Chondrocyte (in vitro differentiated cells): ENCODE data around the gene APOB. TPM values are rescaled to one million over a fixed set of nuclear protein-coding genes. Genes with fewer than 3 reads are reported as not detected.

ENCODE experiments used
- DNase-seq: peaks from one replicate; pipeline ENCODE4 v3.0.0; 2021; ENCODE audit warnings: mixed read lengths, low spot score
- H3K27ac Mint-ChIP-seq: one replicate; pipeline ENCODE4 v1.8.0; 2021; ENCODE audit warnings: mild to moderate bottlenecking, moderate library complexity, mixed read lengths; ENCODE audit not compliant: unreplicated experiment
- H3K27me3 Mint-ChIP-seq: 2 replicates; pipeline ENCODE4 v1.8.0; 2021; ENCODE audit warnings: low read depth, mixed read lengths
- H3K36me3 Mint-ChIP-seq: 2 replicates; pipeline ENCODE4 v1.8.0; 2021; ENCODE audit warnings: low read depth, mixed read lengths
- H3K4me1 Mint-ChIP-seq: 2 replicates; pipeline ENCODE4 v1.8.0; 2021; ENCODE audit warnings: low read depth, mild to moderate bottlenecking, mixed read lengths
- H3K4me3 Mint-ChIP-seq: one replicate; pipeline ENCODE4 v1.8.0; 2021; ENCODE audit warnings: mild to moderate bottlenecking, moderate library complexity, mixed read lengths; ENCODE audit not compliant: unreplicated experiment
- H3K9me3 Mint-ChIP-seq: 2 replicates; pipeline ENCODE4 v1.8.0; 2021; ENCODE audit warnings: low read depth, mixed read lengths
- total RNA-seq: library from RNA; stranded (reverse); gene quantifications from 3 replicates; pipeline ENCODE4 v1.2.1, GENCODE V29; 2021
- TF ChIP-seq, protein P1 (sequence below): fragments of 200-600 bp; sonication (generic); IDR thresholded peaks from 2 replicates; pipeline ENCODE4 v1.5.0; 2021; ENCODE audit warnings: antibody characterized with exemption, mild to moderate bottlenecking, moderate library complexity

Gene APOB
- total RNA-seq, 1 donor from 2014 or later, result 0.32 TPM

DNA sequence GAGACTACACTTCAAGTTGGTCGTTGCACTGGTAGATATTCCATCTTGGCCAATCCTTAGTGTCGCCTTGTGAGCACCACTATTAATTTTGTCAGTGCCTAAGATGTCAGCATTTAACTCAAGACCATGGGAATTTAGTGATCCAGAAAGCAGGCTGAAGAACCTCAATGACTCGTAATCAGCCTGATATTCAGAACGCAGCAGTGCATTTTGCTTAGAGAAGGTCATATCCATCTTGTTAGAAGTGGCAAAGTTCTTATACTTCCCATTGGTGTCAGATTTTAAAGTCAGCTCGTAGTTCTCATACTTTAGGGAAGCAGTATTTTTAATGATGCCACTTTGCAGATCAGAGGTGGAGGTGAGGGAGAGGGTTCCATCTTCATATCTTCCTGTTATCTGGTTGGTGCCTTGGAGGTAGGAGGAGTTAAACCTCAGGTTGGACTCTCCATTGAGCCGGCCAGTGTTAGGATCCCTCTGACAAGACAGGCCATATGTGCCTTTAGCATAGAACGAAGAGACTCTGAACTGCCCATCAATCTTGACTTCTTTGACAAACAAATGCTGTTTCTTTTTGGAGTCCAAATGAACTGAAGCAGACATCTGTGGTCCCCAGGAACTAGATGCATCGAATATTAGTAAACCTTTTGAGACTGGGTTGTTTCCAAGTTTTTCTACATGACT lies 31.9 kb downstream of the APOB start:
- Mint-ChIP-seq H3K36me3 (peaks cover 6% of the 10 kb centered on the region), H3K4me1 (peaks cover under 1% of the 10 kb centered on the region), H3K27me3 (peaks cover 36% of the 10 kb centered on the region), H3K9me3 (no peaks in the 10 kb centered on the region), H3K4me3 (no peak overlapping the region), H3K27ac (no peak overlapping the region)
- no peak for DNase-seq
- TF ChIP-seq, protein P1, sequence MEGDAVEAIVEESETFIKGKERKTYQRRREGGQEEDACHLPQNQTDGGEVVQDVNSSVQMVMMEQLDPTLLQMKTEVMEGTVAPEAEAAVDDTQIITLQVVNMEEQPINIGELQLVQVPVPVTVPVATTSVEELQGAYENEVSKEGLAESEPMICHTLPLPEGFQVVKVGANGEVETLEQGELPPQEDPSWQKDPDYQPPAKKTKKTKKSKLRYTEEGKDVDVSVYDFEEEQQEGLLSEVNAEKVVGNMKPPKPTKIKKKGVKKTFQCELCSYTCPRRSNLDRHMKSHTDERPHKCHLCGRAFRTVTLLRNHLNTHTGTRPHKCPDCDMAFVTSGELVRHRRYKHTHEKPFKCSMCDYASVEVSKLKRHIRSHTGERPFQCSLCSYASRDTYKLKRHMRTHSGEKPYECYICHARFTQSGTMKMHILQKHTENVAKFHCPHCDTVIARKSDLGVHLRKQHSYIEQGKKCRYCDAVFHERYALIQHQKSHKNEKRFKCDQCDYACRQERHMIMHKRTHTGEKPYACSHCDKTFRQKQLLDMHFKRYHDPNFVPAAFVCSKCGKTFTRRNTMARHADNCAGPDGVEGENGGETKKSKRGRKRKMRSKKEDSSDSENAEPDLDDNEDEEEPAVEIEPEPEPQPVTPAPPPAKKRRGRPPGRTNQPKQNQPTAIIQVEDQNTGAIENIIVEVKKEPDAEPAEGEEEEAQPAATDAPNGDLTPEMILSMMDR, result no peak

DNA sequence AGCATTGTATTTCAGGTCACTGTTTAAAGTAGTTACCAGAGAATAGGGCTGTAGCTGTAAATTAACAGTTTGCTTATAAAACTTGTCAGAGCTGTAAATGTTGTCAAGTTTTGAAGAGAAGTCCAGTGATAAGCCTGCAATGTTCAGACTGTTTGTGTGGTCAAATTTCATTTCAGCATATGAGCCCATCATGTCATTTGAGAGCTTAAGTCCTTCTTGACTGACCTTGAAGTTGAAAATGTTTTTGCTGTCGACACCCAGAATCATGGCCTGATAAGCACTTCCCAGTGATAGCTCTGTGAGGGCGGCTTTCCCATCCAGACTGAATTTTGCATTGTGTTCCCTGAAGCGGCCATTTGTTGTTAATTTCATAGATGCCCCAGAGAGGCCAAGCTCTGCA lies 32.4 kb downstream of the APOB start:
- Mint-ChIP-seq H3K27me3 (peaks cover 38% of the 10 kb centered on the region), H3K9me3 (no peaks in the 10 kb centered on the region), H3K36me3 (peaks cover 8% of the 10 kb centered on the region), H3K4me3 (no peak overlapping the region), H3K27ac (no peak overlapping the region), H3K4me1 (no peaks in the 10 kb centered on the region)
- DNase-seq, result no peak
- TF ChIP-seq, protein P1, result no peak

- Mint-ChIP-seq H3K4me3 (no peak overlapping the region), H3K27me3 (peaks cover 38% of the 10 kb centered on the region), H3K27ac (no peak overlapping the region), H3K9me3 (peaks cover 3% of the 10 kb centered on the region), H3K36me3 (peaks cover 8% of the 10 kb centered on the region), H3K4me1 (no peaks in the 10 kb centered on the region)
- TF ChIP-seq, protein P1, result no peak
- DNase-seq, result no peak
Observed at GRCh38 chr2:21010813-21011439, 32.9 kb downstream of the APOB start.

- Mint-ChIP-seq H3K27me3 (peaks cover 45% of the 10 kb centered on the region), H3K36me3 (peaks cover 9% of the 10 kb centered on the region), H3K27ac (no peak overlapping the region), H3K4me3 (no peak overlapping the region), H3K9me3 (peaks cover 6% of the 10 kb centered on the region), H3K4me1 (no peaks in the 10 kb centered on the region)
- DNase-seq, result no peak
- TF ChIP-seq, protein P1, result no peak
Observed at GRCh38 chr2:21009662-21010225, 34.1 kb downstream of the APOB start.

- Mint-ChIP-seq H3K9me3 (peaks cover 6% of the 10 kb centered on the region), H3K27ac (no peak overlapping the region), H3K36me3 (peaks cover 9% of the 10 kb centered on the region), H3K4me3 (no peak overlapping the region), H3K4me1 (no peaks in the 10 kb centered on the region), H3K27me3 (peaks cover 49% of the 10 kb centered on the region)
- no peak for DNase-seq
- TF ChIP-seq, protein P1, result no peak
Observed at GRCh38 chr2:21008790-21009661, 34.8 kb downstream of the APOB start.
